Endometrium (tissue), 2 donors: Measurements from ENCODE around the gene POR.

Experiments used
- FAIRE-seq: peaks from 2 replicates; lab custom pipeline; 2012; peaks lifted over from hg19 to GRCh38; lab: Jason Lieb, UNC
- donor health status: control.
- donor health status: control.

POR gene

GRCh38 chr7:75979759-75980429 lies 64.9 kb downstream of the POR start:
- FAIRE-seq: no peak

GRCh38 chr7:75980430-75981202 lies 65.7 kb downstream of the POR start:
- FAIRE-seq: no peak

GRCh38 chr7:75981203-75981452 lies 66.2 kb downstream of the POR start:
- FAIRE-seq: no peak

- no peak for FAIRE-seq
Measured at GRCh38 chr7:75981453-75982305, 66.7 kb downstream of the POR start.

GRCh38 chr7:75982306-75983064 lies 67.5 kb downstream of the POR start:
- no peak for FAIRE-seq

GRCh38 chr7:75983471-75984129 lies 68.6 kb downstream of the POR start:
- FAIRE-seq: no peak

GRCh38 chr7:75984130-75985008 lies 69.4 kb downstream of the POR start:
- FAIRE-seq: no peak

GRCh38 chr7:75985009-75985517 lies 70.1 kb downstream of the POR start:
- FAIRE-seq: no peak

- no peak for FAIRE-seq
Measured at GRCh38 chr7:75985518-75986146, 70.7 kb downstream of the POR start.

GRCh38 chr7:75986147-75986781 lies 71.3 kb downstream of the POR start:
- FAIRE-seq: no peak

GRCh38 chr7:75987026-75987804 lies 72.3 kb downstream of the POR start:
- FAIRE-seq: no peak

- no peak for FAIRE-seq
Measured at GRCh38 chr7:75987805-75988567, 73.0 kb downstream of the POR start.

GRCh38 chr7:75988568-75989499 lies 73.9 kb downstream of the POR start:
- FAIRE-seq: no peak

- no peak for FAIRE-seq
Measured at GRCh38 chr7:75989500-75990388, 74.8 kb downstream of the POR start.

- FAIRE-seq: no peak
Measured at GRCh38 chr7:75991531-75992082, 76.7 kb downstream of the POR start.
